OCI-LY1 (cell line): ENCODE measurements around the gene IQCF2.

Experiments
- H2AFZ ChIP-seq: fragments of 200-600 bp; sonication (generic), shearing (Covaris generic); 2 replicates; pipeline ENCODE4 v1.6.0; 2014; ENCODE audit warnings: antibody characterized with exemption, mild to moderate bottlenecking, low read length
- H3F3A ChIP-seq: fragments of 200-600 bp; sonication (generic), shearing (Covaris generic); 2 replicates; pipeline ENCODE4 v1.6.0; 2014; ENCODE audit warnings: mild to moderate bottlenecking, antibody characterized with exemption, low read length, moderate library complexity; ENCODE audit not compliant: insufficient read depth
- H3K27ac ChIP-seq: fragments of 200-600 bp; sonication (generic); 2 replicates; pipeline ENCODE4 v1.5.1; 2014; ENCODE audit warnings: low read length, mixed run types, mild to moderate bottlenecking, low read depth; ENCODE audit not compliant: poor library complexity, severe bottlenecking
- H3K27me3 ChIP-seq: fragments of 200-600 bp; sonication (generic); 2 replicates; pipeline ENCODE4 v1.6.0; 2014; ENCODE audit warnings: antibody characterized with exemption, mild to moderate bottlenecking, low read length, moderate library complexity; ENCODE audit not compliant: insufficient read depth
- H3K36me3 ChIP-seq: fragments of 200-600 bp; sonication (generic); 2 replicates; pipeline ENCODE4 v1.6.1; 2014; ENCODE audit warnings: mild to moderate bottlenecking, antibody characterized with exemption, low read length, moderate library complexity, mixed read lengths; ENCODE audit not compliant: insufficient read depth
- H3K4me1 ChIP-seq: fragments of 200-600 bp; sonication (generic); 2 replicates; pipeline ENCODE4 v1.5.1; 2014; ENCODE audit warnings: mild to moderate bottlenecking, low read length, moderate library complexity; ENCODE audit not compliant: insufficient read depth, severe bottlenecking
- H3K4me2 ChIP-seq: fragments of 200-600 bp; sonication (generic), shearing (Covaris generic); 2 replicates; pipeline ENCODE4 v1.6.1; 2014; ENCODE audit warnings: low read length
- H3K4me3 ChIP-seq: fragments of 200-600 bp; sonication (generic); 2 replicates; pipeline ENCODE4 v1.5.1; 2014; ENCODE audit warnings: low read length, low read depth, mild to moderate bottlenecking, mixed read lengths; ENCODE audit not compliant: poor library complexity, severe bottlenecking
- H3K79me2 ChIP-seq: fragments of 200-600 bp; shearing (Covaris generic); 2 replicates; pipeline ENCODE4 v1.6.1; 2016; ENCODE audit warnings: mixed run types, low read length, mixed read lengths; ENCODE audit not compliant: insufficient read depth
- H3K9ac ChIP-seq: fragments of 200-600 bp; sonication (generic), shearing (Covaris generic); 2 replicates; pipeline ENCODE4 v1.6.1; 2014; ENCODE audit warnings: mild to moderate bottlenecking, low read length, mixed read lengths
- H3K9me2 ChIP-seq: fragments of 200-600 bp; sonication (generic), shearing (Covaris generic); 2 replicates; pipeline ENCODE4 v1.6.1; 2014; ENCODE audit warnings: low read depth, mild to moderate bottlenecking, low read length, mixed read lengths
- H3K9me3 ChIP-seq: fragments of 200-600 bp; shearing (Covaris generic); 2 replicates; pipeline ENCODE4 v1.6.1; 2014; ENCODE audit warnings: low read length, mixed read lengths
- H4K20me1 ChIP-seq: fragments of 200-600 bp; sonication (generic), shearing (Covaris generic); 2 replicates; pipeline ENCODE4 v1.6.0; 2016; ENCODE audit warnings: mild to moderate bottlenecking, low read length; ENCODE audit not compliant: insufficient read depth
- EZH2 ChIP-seq: fragments of 200-600 bp; sonication (generic), shearing (Covaris generic); IDR thresholded peaks from 2 replicates; pipeline ENCODE4 v1.8.0; 2017; ENCODE audit warnings: borderline replicate concordance, mixed run types, mild to moderate bottlenecking, antibody characterized with exemption, low read length, moderate library complexity, mixed read lengths
- TF ChIP-seq, protein P1 (sequence below): fragments of 200-600 bp; sonication (generic), shearing (Covaris generic); IDR thresholded peaks from 2 replicates; pipeline ENCODE4 v1.5.1; 2017; ENCODE audit warnings: mild to moderate bottlenecking, antibody characterized with exemption, low read length, moderate library complexity, mixed read lengths

Gene IQCF2

DNA sequence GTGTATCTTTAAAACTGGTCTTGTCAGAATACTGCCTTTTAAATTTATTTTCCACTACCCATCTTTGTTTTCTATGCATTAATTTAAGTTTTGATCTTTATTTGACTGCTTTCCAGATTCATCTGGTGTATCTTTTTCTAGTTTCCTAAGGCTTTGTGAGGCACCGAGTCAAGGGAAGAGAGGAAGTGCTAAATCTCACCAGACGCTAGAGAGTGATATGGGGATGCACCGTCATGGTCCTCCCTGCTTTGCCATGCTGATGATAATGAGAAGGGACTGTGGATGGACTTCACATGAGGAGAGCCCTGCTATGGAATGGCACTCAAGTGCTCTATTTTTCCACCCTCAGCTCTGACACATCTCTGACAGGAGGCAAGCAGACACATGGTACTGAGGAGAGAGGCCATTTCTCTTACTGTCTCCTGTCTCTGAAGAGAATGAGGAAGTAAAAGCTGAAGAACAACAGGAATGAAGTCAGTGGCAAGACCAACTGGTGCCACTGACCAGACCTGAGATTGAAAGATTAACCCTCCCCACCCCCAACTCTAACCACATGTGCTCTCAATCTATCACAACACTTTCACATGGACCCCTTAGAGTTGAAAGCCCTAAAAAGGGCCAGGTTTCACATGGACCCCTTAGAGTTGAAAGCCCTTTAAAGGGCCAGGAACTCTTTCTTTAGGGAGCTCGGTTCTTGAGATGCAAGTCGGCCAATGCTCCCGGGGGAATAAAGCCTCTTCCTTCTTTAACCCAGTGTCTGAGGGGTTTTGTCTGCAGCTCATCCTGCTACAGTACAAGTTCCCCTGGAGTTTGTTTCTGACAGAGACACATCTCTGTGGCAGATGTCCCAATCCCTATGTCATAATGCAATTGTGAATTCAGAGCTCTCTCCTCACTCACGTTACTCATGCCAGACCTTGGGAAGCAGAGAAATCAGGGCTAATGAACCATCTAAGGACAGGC lies at the start of gene IQCF2:
Gene IQCF2 (plus strand): TSS at position 913 of the 963 bp plus-strand sequence. CDS start 52 bp downstream, outside the sequence.
- Histone ChIP-seq H3K4me1 (no peaks in the 10 kb centered on the region), H3K9me2 (no peaks in the 10 kb centered on the region), H3K79me2 (no peaks in the 10 kb centered on the region), H3K4me3 (no peak within 1 kb of the TSS), H2AFZ (no peak within 1 kb of the TSS), H3K4me2 (no peak within 1 kb of the TSS), H3K9me3 (no peaks in the 10 kb centered on the region), H3K9ac (no peak within 1 kb of the TSS), H3K27ac (no peak within 1 kb of the TSS), H3F3A (no peaks in the 10 kb centered on the region), H3K36me3 (no peaks in the 10 kb centered on the region; the same call in 1 of the 2 replicates), H4K20me1 (no peaks in the 10 kb centered on the region), H3K27me3 (no peaks in the 10 kb centered on the region)
- TF ChIP-seq, protein P1, sequence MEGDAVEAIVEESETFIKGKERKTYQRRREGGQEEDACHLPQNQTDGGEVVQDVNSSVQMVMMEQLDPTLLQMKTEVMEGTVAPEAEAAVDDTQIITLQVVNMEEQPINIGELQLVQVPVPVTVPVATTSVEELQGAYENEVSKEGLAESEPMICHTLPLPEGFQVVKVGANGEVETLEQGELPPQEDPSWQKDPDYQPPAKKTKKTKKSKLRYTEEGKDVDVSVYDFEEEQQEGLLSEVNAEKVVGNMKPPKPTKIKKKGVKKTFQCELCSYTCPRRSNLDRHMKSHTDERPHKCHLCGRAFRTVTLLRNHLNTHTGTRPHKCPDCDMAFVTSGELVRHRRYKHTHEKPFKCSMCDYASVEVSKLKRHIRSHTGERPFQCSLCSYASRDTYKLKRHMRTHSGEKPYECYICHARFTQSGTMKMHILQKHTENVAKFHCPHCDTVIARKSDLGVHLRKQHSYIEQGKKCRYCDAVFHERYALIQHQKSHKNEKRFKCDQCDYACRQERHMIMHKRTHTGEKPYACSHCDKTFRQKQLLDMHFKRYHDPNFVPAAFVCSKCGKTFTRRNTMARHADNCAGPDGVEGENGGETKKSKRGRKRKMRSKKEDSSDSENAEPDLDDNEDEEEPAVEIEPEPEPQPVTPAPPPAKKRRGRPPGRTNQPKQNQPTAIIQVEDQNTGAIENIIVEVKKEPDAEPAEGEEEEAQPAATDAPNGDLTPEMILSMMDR: no peak
- TF ChIP-seq EZH2: no peak

DNA sequence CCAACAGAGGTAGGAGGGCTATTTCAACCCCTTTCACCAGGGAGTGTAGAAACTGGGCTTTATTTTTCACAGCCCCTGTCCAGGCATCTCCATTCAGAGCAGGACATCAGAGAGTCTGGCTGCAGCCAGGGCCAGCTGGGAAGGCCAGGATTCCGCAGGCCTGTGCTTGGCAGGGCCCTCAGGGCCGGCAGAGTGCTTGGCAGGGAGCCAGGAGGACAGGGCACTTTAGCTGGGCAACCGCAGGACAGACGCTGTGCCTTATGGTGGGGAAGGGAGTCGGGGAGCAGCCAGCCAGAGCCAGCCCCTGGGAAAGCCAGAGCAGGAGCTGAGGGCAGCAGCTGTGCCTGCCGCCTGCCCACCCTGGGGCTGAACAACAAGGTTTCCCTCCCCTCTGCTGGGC lies 47.9 kb upstream of the IQCF2 start:
- Histone ChIP-seq H3K4me3 (no peak overlapping the region), H3K27me3 (no peaks in the 10 kb centered on the region; the same call in 1 of the 2 replicates), H3F3A (no peaks in the 10 kb centered on the region), H3K9me3 (no peaks in the 10 kb centered on the region), H2AFZ (no peak overlapping the region), H4K20me1 (no peaks in the 10 kb centered on the region), H3K4me2 (no peak overlapping the region), H3K79me2 (no peaks in the 10 kb centered on the region), H3K27ac (no peak overlapping the region), H3K36me3 (no peaks in the 10 kb centered on the region), H3K4me1 (no peaks in the 10 kb centered on the region), H3K9me2 (no peaks in the 10 kb centered on the region), H3K9ac (no peak overlapping the region)
- TF ChIP-seq, protein P1: no peak
- TF ChIP-seq EZH2: no peak

DNA sequence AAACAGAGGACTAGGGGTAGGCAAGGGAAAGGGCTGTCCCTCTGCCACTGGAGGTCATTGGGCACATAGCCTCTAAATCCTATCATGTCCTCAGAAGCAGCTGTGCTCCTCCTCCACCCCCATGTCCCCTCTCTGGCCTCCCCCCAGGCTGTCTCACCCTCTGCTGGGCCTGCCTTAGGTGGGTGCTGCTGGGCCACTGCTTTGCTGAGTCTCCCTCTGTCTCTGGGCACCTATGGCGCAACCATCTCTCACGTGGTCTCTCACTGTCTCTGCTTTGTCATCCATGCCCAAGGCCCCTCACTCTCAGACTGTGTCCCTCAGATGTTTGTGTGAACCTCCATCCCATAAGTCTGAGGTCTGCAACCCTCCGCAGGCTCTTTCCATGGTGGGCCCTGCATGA lies 47.4 kb upstream of the IQCF2 start:
- no peaks in the 10 kb centered on the region for H3K79me2 ChIP-seq
- H3K9ac ChIP-seq: no peak overlapping the region
- no peak overlapping the region for H3K4me3 ChIP-seq
- no peak overlapping the region for H2AFZ ChIP-seq
- H3F3A ChIP-seq: no peaks in the 10 kb centered on the region
- no peaks in the 10 kb centered on the region for H3K9me2 ChIP-seq
- H3K4me2 ChIP-seq: no peak overlapping the region
- H3K4me1 ChIP-seq: no peaks in the 10 kb centered on the region
- H3K9me3 ChIP-seq: no peaks in the 10 kb centered on the region
- H3K36me3 ChIP-seq: no peaks in the 10 kb centered on the region
- H4K20me1 ChIP-seq: no peaks in the 10 kb centered on the region
- no peak for TF ChIP-seq EZH2
- TF ChIP-seq, protein P1: no peak
- H3K27me3 ChIP-seq: no peaks in the 10 kb centered on the region; the same call in 1 of the 2 replicates
- no peak overlapping the region for H3K27ac ChIP-seq
